ENCODE results near the gene HIVEP3.
A peak's percentile ranks its signal among the peaks of the same experiment; 100 is the strongest.

Gene HIVEP3

GRCh38 chr1:41789661-41790330, 128.9 kb downstream of the HIVEP3 start:
- no peak for DNase-seq (ENCODE audit: low read depth in 2 of 2)

- no peak for DNase-seq (ENCODE audit: low read depth in 2 of 2)
These were observed 130.3 kb downstream of the HIVEP3 start for GRCh38 chr1:41788427-41788826.

DNA sequence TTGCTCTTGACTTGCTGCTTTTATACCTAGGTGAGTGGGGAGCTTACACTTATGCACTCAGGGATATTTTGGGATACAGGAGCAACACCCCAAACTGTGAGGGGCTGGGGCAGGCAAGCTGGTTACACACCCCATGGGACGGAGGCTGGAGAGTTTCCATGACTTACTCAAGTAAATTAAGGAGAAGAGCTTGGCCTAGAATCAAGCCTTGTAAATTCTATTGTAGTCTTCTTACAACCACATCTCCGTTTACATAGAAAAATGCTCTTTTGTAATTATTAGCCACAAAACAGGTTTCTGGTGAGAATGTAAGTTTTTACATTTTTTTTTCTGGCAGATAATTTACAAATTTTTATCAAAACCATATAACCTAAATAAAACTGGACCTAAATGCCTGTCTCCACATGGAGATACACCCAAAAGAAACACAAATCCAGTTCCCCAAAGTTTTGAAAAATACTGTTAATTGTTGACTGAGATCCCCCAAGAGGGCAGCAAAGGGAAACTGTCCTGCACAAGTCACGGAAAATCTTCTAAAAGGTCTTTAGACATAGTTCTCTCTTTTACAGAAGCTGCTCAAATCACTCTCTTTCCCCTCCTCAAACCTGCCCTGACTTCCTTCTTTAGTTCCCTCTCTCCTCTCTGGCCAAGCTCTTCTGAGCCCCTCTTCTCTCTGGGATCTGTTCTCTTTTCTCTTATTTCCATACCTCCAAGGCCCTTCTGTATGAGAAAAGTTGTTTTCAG, 134.0 kb downstream of the HIVEP3 start:
- no peak for DNase-seq (ENCODE audit: low read depth in 2 of 2)

DNA sequence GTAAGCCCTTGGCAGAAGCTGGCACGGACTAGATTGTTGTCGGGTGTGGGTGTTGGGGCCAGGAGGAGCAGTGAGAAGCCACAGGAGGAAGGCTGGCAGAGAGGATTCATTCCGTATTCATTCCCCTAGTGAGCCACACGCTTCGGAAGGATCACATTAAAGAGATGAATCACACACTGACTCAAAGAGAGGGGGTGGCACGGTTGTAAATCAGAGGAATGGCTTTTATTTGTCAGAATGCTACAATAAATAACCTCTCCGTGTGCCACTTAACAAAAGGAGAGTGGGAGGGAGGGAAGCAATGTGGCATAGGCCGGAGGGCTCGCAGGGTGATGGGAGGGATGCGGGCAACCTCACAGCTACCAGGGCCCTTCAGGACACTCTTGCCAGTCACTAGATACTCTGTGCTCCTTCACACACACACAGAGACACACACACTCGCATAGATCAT, 135.5 kb downstream of the HIVEP3 start:
- DNase-seq (ENCODE audit: low read depth in 2 of 2), result peak in 1 of 2 donors; percentile 29

GRCh38 chr1:41780916-41781315, 137.8 kb downstream of the HIVEP3 start:
- no peak for DNase-seq (ENCODE audit: low read depth in 2 of 2)

DNA sequence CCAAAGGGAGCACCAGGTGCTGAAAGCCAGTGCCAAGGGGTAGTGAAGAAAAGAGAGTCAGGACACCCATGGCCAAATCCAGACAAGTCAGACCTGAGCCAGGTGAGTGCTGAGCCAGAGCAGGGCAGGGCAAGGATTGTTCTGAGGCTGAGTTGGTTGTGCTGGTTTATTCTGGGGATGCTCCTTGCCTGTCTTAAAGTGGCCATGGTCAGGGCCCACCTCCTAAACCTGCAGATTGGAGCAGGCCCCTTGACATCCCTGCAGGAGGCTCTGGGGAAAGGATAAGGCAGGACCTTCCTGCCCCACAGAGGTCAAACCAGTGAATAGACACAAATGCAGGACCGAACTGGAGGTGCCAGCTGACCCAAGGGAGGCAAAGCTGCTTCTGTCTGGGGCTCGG, 138.4 kb downstream of the HIVEP3 start:
- no peak for DNase-seq (ENCODE audit: low read depth in 2 of 2)

DNA sequence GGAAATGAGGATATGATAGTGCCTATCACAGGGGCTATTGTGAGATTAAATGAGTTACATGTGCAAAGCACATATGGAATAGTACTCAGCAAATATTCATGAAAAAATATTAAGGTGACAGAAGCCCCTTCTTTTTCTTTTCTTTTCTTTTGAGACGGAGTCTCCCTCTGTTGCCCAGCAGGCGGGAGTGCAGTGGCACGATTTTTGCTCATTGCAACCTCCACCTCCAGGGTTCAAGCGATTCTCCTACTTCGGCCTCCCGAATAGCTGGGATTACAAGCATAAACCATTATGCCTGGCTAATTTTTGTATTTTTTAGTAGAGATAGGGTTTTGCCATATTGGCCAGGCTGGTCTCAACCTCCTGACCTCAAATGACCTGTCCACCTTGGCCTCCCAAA, 139.4 kb downstream of the HIVEP3 start:
- no peak for DNase-seq (ENCODE audit: low read depth in 2 of 2)

- no peak for DNase-seq (ENCODE audit: low read depth in 2 of 2)
These were observed 141.0 kb downstream of the HIVEP3 start for GRCh38 chr1:41777695-41778094.

DNA sequence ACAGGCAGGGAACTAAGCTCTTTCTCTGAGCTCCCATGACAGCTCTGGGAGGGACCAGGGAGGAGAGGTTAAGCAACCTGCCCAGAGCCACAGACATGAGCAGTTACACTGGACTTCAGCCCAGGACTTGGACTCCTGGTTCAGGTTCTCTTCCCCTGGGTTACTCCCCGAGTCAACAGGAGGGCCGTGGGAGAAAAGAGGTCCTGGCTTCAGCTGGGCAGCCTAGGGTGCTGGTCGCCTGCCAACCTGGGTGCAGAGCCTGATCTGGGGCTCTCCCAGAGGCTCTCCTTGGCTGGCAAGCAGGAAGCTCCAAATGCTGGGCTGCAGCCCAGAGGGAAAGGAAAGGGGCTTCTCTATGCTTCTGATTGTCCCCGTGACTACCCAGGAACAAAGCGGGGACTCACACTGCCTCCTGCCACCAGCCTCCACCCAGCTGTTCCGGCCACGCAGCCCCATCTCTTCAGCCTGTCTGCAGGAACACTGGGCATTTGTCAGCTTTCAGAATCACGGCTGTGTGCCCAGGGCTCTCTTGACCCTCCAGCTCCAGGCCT, 141.8 kb downstream of the HIVEP3 start:
- no peak for DNase-seq (ENCODE audit: low read depth in 2 of 2)

GRCh38 chr1:41775956-41776585, 142.7 kb downstream of the HIVEP3 start:
- no peak for DNase-seq (ENCODE audit: low read depth in 2 of 2)

GRCh38 chr1:41774471-41774990, 144.2 kb downstream of the HIVEP3 start:
- DNase-seq (ENCODE audit: low read depth in 2 of 2), result no peak

- no peak for DNase-seq (ENCODE audit: low read depth in 2 of 2)
These were observed 144.9 kb downstream of the HIVEP3 start for GRCh38 chr1:41773842-41774241.

- DNase-seq (ENCODE audit: low read depth in 2 of 2), result no peak
These were observed 145.6 kb downstream of the HIVEP3 start for GRCh38 chr1:41773144-41773591.

GRCh38 chr1:41769068-41769467, 149.7 kb downstream of the HIVEP3 start:
- no peak for DNase-seq (ENCODE audit: low read depth in 2 of 2)

DNA sequence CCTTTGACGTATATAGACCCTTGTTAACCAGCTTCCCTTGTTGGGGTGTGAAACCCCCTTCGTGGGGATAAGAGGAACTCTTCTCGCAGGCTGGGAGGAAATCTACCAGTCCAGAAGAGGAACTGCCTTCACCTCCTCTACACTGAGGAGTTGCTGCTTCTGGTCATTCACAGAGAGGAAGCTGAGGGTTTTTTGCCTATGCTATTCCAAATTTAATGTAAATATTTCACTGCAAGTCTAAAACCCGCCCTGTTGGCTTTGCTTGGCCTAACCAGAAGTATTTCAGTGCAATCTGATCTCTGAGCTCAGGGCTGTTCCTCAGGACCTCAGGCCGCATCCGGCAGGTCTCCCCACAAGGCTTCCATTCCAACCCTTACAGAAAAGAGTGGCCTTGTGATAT, 150.1 kb downstream of the HIVEP3 start:
- no peak for DNase-seq (ENCODE audit: low read depth in 2 of 2)

DNA sequence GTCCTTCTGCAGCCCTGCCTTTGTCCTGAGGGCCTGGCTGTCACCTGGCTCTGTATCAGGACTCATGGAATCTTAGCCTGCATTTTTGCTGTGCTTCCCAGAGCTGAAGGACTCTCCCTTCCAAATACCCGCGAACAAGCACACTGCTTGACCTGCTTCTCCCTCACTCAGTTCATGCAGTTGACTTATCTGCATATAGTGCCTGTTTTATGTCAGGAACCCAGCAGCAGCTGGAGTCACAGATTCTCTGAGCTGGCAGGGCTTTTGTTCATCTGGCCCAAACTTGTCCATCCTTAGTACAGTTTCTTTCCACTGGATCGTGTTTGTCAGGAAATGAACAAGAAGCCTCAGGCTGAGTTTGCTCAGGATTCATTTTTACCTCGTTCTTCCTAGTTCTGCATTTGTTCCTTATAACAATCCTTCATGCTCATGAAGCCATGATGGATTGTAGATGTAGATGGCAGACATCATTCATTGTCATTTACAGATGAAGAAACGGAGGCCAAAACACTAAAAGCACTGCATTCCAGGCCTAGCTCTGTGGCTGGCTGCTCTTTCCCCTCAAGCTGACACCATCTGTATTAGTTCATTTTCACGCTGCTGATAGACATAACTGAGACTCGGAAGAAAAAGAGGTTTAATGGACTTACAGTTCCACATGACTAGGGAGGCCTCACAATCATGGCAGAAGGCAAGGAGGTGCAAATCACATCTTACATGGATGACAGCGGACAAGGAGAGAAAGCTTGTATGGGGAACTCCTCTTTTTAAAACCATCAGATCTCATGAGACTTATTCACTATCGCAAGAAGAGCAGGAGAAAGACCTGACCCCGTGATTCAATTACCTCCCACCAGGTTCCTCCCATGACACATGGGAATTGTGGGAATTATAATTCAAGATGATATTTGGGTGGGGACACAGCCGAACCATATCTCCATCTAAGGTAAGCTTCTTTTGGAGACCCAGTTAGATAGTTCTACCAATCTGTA, 150.9 kb downstream of the HIVEP3 start:
- DNase-seq (ENCODE audit: low read depth in 2 of 2), result no peak

DNA sequence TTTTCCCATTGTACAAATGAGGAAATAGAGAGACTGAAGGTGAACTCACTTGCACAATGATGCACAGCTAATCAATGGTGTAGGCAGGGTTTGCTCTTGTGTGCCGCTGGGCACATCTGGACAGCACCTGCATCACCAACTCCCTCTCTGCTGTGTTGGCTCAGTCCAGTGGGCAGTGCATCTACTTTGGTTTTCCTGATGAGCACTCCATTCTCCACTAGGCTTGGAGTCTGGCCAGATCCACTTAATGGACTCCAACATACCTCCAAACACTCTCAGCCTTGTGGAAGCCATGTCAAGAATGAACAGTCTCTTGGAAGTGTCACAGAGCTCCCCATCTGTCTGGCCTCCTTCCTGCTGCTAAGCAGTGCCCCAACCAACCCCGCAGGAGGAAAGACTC, 152.2 kb downstream of the HIVEP3 start:
- DNase-seq (ENCODE audit: low read depth in 2 of 2), result no peak

DNA sequence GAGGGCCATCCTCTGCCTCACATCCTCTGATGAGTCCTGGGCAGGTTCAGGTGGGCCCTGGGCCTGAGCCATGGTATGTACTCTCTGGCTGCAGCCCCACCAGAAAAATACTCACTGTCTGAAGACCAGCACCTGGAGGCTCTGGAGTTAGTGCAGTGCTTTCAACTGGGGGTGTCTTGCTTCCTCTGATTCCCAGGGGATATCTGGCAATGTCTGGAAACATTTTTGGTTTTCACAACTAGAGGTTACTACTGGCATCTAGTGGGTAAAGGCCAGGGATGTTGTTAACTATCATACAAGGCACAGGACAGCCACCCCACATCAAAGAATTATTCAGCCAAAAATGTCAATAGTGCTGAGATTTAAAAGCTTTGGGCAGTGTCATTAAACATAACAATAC, 152.7 kb downstream of the HIVEP3 start:
- DNase-seq (ENCODE audit: low read depth in 2 of 2), result no peak

DNA sequence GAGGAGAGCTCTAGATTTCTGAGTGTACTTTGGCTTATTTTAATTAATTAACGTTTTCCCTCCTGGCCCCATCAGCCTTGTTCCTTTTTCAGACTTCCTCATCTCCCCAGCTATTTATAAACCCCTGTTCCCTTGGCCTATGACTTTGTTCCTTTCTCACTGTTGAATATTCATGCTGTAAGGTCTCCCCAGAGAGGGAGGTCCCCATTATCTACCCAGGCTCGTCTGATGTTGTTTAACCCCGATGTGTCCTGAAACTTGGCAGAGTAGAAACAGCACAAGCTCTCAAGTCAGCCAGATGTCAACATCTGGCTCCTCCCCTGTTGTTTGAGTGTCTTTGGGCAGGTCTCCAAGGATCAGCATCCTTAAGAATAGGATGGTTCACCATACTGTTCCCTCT, 153.6 kb downstream of the HIVEP3 start:
- no peak for DNase-seq (ENCODE audit: low read depth in 2 of 2)

GRCh38 chr1:41764656-41765055, 154.1 kb downstream of the HIVEP3 start:
- no peak for DNase-seq (ENCODE audit: low read depth in 2 of 2)

DNA sequence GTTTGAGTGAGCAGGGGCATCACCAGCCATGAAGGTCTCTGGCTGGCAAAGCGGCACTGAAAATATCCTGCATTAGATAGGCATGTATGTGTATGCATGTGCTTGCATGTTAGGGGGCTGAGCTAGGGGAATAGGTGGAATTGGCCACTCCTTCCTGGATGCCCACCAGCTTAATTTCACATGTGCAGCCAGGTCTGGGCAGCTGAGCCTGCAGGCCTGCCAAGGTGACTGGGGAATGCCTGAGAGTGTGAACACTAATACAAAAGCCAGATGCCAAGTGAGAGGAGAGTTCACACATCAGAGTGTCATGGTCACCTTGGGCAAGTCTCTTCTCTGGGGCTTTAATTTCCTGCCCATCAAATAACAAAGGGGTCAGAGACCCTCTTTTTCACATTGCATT, 155.9 kb downstream of the HIVEP3 start:
- DNase-seq (ENCODE audit: low read depth in 2 of 2), result no peak
